MCF 10A (cell line): ENCODE results near the gene ARSG. TPM values are rescaled to one million over a fixed set of nuclear protein-coding genes. Genes with fewer than 3 reads are reported as not detected.

Experiments used
- BruUV-seq: library from RNA; stranded (reverse); fragments of 400-500 nt; replicated peaks from 2 replicates; lab custom pipeline; 2021; lab: Mats Ljungman, UMichigan
- CTCF ChIA-PET: fragments of 300-600 bp; sonication (Branson Sonifier 250); formaldehyde crosslinking; extraction: SDS; loops from one replicate; lab custom pipeline; 2021; ENCODE audit warnings: antibody characterized with exemption, inconsistent platforms; lab: Yijun Ruan, JAX
- POLR2A ChIA-PET: fragments of 300-600, 350-650 bp; sonication (Branson Sonifier 250); formaldehyde crosslinking; extraction: SDS; loops from one replicate; lab custom pipeline; 2020; ENCODE audit warnings: antibody characterized with exemption, inconsistent platforms; lab: Yijun Ruan, JAX
- DNase-seq: peaks from one replicate; pipeline ENCODE4 v3.0.0-alpha.2; 2018; ENCODE audit not compliant: unreplicated experiment
- H3K27ac Mint-ChIP-seq: one replicate; pipeline ENCODE4 v1.8.0; 2022; ENCODE audit warnings: mild to moderate bottlenecking, low read depth, mixed read lengths; ENCODE audit not compliant: unreplicated experiment
- H3K27me3 Mint-ChIP-seq: one replicate; pipeline ENCODE4 v1.8.0; 2022; ENCODE audit warnings: mixed read lengths; ENCODE audit not compliant: insufficient read depth, unreplicated experiment
- H3K36me3 Mint-ChIP-seq: one replicate; pipeline ENCODE4 v1.8.0; 2022; ENCODE audit warnings: mild to moderate bottlenecking, moderate library complexity, mixed read lengths; ENCODE audit not compliant: insufficient read depth, unreplicated experiment
- H3K4me1 Mint-ChIP-seq: one replicate; pipeline ENCODE4 v1.8.0; 2022; ENCODE audit warnings: mixed read lengths; ENCODE audit not compliant: insufficient read depth, unreplicated experiment
- H3K4me3 Mint-ChIP-seq: one replicate; pipeline ENCODE4 v1.8.0; 2022; ENCODE audit warnings: mild to moderate bottlenecking, moderate library complexity, mixed read lengths; ENCODE audit not compliant: unreplicated experiment
- H3K9me3 Mint-ChIP-seq: one replicate; pipeline ENCODE4 v1.8.0; 2022; ENCODE audit warnings: mixed read lengths; ENCODE audit not compliant: unreplicated experiment
- intact Hi-C: fragments of 100-400 bp; cut with micrococcal nuclease; formaldehyde crosslinking; loops from 2 replicates; pipeline ENCODE4 v1.14.1; 2022
- total RNA-seq: library from RNA; stranded (reverse); gene quantifications from 2 replicates; pipeline ENCODE4 v1.2.3, GENCODE V29; 2022
- TF ChIP-seq, protein P1 (sequence below): fragments of 200-600 bp; IDR thresholded peaks from one replicate; pipeline ENCODE4 v1.8.0; 2022; ENCODE audit warnings: antibody characterized with exemption, mild to moderate bottlenecking; ENCODE audit not compliant: unreplicated experiment

Gene ARSG
- total RNA-seq, 1 experiment from 2014 or later, result 5.9 TPM

DNA sequence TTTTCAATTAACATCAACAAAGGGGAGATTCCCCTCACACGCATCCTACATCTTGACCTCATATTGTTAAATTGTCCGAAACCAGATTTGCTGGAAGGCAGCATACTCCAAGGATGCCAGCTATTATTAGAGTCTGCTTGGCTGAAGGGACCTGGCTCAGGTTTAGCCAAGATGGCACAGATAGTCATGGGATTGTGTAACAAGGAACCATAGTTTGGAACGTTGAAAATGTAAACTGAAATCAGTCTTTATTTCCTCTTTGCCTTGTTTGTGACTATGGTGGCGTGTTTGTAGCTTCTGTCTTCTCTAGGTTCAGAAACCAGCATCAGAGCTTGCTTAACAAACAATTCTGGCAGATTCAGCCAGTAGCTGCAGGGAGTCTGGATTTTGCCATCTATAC lies 5.9 kb downstream of the ARSG start:
- Mint-ChIP-seq H3K4me1 (no peaks in the 10 kb centered on the region), H3K36me3 (peaks cover 6% of the 10 kb centered on the region), H3K9me3 (no peaks in the 10 kb centered on the region), H3K27ac (no peak overlapping the region), H3K27me3 (no peaks in the 10 kb centered on the region), H3K4me3 (no peak overlapping the region)
- CTCF ChIA-PET, result interaction anchor here (0.5 kb wide), 1 partner anchor 133 kb away, joined by 3 read pairs; no protein-coding TSS in a partner anchor
- TF ChIP-seq, protein P1, sequence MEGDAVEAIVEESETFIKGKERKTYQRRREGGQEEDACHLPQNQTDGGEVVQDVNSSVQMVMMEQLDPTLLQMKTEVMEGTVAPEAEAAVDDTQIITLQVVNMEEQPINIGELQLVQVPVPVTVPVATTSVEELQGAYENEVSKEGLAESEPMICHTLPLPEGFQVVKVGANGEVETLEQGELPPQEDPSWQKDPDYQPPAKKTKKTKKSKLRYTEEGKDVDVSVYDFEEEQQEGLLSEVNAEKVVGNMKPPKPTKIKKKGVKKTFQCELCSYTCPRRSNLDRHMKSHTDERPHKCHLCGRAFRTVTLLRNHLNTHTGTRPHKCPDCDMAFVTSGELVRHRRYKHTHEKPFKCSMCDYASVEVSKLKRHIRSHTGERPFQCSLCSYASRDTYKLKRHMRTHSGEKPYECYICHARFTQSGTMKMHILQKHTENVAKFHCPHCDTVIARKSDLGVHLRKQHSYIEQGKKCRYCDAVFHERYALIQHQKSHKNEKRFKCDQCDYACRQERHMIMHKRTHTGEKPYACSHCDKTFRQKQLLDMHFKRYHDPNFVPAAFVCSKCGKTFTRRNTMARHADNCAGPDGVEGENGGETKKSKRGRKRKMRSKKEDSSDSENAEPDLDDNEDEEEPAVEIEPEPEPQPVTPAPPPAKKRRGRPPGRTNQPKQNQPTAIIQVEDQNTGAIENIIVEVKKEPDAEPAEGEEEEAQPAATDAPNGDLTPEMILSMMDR, result no peak
- DNase-seq, result no peak
- BruUV-seq, result no TSS peak
- POLR2A ChIA-PET, result no interaction called here
- intact Hi-C loops, result no loop called here

DNA sequence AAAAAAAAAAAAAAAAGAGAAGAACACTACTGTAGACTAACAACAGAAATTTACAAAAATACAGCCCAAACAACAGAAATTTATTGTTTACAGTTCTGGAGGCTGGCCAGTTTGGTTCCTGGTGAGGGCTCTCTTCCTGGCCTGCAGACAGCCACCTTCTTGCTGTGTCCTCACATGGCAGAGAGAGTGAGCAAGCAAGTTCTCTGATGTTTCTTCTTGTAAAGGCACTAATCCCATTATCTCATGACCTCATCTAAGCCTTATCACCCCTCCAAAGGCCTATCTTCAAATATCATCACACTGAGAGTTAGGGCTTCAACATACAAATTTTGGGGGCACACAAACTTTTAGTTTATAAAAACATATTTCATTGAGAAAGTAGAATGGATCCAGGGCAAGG lies 7.3 kb downstream of the ARSG start:
- ChIA-PET CTCF (no interaction called here), POLR2A (no interaction called here)
- H3K4me3 Mint-ChIP-seq, result no peak overlapping the region
- BruUV-seq, result no TSS peak
- no peaks in the 10 kb centered on the region for H3K4me1 Mint-ChIP-seq
- TF ChIP-seq, protein P1, result no peak
- intact Hi-C loops, result no loop called here
- H3K9me3 Mint-ChIP-seq, result no peaks in the 10 kb centered on the region
- H3K36me3 Mint-ChIP-seq, result peaks cover 6% of the 10 kb centered on the region
- no peak overlapping the region for H3K27ac Mint-ChIP-seq
- no peaks in the 10 kb centered on the region for H3K27me3 Mint-ChIP-seq
- DNase-seq, result no peak

DNA sequence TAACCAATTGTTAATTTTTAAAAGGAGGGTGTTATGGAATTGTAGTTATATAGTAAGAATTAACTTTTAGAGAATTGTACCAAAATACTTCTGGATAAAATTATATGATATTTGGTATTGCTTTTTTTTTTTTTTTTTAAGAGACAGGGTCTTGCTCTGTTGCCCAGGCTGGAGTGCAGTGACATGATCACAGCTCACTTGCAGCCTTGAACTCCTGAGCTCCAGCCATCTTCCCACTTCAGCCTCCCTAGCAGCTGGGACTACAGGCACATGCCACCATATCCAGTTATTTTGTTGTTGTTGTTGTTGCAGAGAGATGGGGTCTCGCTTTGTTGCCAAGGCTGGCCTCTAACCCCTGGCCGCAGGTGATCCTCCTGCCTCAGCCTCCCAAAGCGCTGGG lies 8.5 kb downstream of the ARSG start:
- ChIA-PET POLR2A (no interaction called here), CTCF (no interaction called here)
- no TSS peak for BruUV-seq
- Mint-ChIP-seq H3K9me3 (no peaks in the 10 kb centered on the region), H3K36me3 (peaks cover 6% of the 10 kb centered on the region), H3K4me1 (no peaks in the 10 kb centered on the region), H3K4me3 (no peak overlapping the region), H3K27ac (no peak overlapping the region), H3K27me3 (no peaks in the 10 kb centered on the region)
- DNase-seq, result no peak
- TF ChIP-seq, protein P1, result no peak
- intact Hi-C loops, result no loop called here

DNA sequence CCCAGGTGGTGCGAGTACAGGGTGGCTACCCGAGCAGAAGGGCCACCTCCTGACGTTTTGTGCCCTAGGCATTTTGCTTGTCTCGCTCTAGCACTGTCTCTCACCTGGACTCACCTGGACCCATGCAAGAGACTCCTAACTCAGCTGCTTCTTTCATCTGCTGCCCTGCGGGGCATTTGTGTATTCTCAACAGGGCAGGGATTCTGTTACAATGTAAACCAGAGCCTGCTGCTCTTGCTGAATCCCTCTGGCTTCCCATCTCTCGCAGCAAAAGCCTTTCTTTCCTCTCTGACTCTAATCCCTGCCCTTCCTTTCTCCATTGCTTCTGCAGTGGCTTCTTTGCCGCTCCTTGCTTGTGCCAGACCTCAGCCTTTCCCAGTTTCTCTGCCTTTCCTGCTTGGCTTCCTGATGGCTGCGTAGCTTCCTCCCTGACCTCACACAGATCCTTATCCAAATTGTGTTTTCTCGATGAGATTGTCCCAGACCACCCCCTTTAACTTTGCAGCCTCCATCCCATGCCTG lies 10.2 kb downstream of the ARSG start:
- DNase-seq, result no peak
- H3K36me3 Mint-ChIP-seq, result peaks cover 6% of the 10 kb centered on the region
- intact Hi-C loops, result no loop called here
- no TSS peak for BruUV-seq
- CTCF ChIA-PET, result interaction anchor here (0.7 kb wide), 1 partner anchor 21 kb away, joined by 4 read pairs; no protein-coding TSS in a partner anchor
- no peak overlapping the region for H3K27ac Mint-ChIP-seq
- H3K4me3 Mint-ChIP-seq, result no peak overlapping the region
- TF ChIP-seq, protein P1, result no peak
- no peaks in the 10 kb centered on the region for H3K27me3 Mint-ChIP-seq
- H3K4me1 Mint-ChIP-seq, result no peaks in the 10 kb centered on the region
- no peaks in the 10 kb centered on the region for H3K9me3 Mint-ChIP-seq
- POLR2A ChIA-PET, result no interaction called here
